ENCODE data around the gene PRND. TPM values are rescaled to one million over a fixed set of nuclear protein-coding genes. Genes with fewer than 3 reads are reported as not detected.

PRND gene
- polyA plus RNA-seq, 2 of the 4 experiments (the other 2 are of a cell fraction), result not detected

GRCh38 chr20:4740774-4741431 lies 19.2 kb downstream of the PRND start (continued):
- no peak for TF ChIP-seq ATOH8 (CRISPR knock-in tag; IDR thresholded peaks at IDR 0.05; ENCODE audit: low read depth)

DNA sequence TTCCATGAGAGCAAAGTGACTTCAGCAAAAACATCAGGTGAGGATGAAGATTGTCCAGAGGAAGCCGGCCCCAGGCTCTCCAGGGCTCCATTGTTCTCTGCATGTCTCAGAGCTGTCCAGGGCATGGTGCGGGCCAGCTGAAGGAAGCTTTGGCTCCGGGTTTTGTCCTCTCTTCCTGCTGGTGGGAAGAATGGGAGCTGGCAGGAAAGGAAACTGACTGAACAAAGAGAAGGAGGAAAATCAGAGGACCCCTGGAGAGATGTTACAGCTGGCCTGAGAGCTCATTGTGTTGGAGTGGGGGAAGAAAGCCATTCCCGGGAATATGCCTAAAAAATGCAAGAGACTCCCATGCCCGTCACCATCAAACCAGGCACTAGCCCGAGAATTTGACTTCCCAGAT lies 27.1 kb downstream of the PRND start:
- Histone ChIP-seq H3K27ac (no peak overlapping the region), H3K4me1 (no peaks in the 10 kb centered on the region), H3K4me3 (no peak overlapping the region), H3K4me2 (no peak overlapping the region), H3K9me3 (0 out of 3 replicates have a peak, but pooled peaks cover 9% of the 10 kb centered on the region)
- ATAC-seq (no peak), DNase-seq (ENCODE audit: low read depth in 1 of 2, low spot score in 1 of 2) (no peak), FAIRE-seq (no peak)
- ChIA-PET POLR2A (no interaction called here), CTCF (interaction anchor here (1.0 to 2.8 kb wide), 3 partner anchors 8 to 29 kb away, joined by 3 to 9 read pairs (median 8); no protein-coding TSS in a partner anchor)
- TF ChIP-seq JUNB (IDR thresholded peaks at IDR 0.05), result no peak
- 51% methylated on average over 6 of the region's 6 CpGs for WGBS (ENCODE audit: missing lambda C conversion rate)

DNA sequence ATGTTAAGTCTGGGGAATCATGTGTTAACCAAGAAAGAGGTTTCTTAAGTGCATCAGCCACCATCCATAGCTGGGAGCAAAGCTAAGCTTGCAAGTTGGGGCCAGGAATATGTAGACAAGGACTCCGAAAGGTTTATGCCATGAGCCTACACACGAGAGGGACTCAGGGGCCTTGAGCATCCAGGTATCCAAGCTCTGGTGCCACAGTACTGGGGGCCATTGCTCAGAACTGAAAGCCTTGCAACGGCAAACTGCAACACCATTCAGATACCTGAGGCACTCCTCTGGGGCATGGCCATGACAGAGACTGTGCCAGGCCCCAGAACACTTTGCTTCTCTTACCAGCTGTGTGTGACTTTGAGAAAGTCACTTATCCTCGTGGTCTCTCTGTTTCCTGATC lies 27.6 kb downstream of the PRND start:
- no peak for TF ChIP-seq CTCF (IDR thresholded peaks at IDR 0.05)
- no peak for TF ChIP-seq RARB (CRISPR knock-in tag; IDR thresholded peaks at IDR 0.05)
- TF ChIP-seq HOXB13 (CRISPR knock-in tag; IDR thresholded peaks at IDR 0.05; ENCODE audit: low read depth), result no peak
- TF ChIP-seq ATOH8 (CRISPR knock-in tag; IDR thresholded peaks at IDR 0.05; ENCODE audit: low read depth), result no peak
- no peak for TF ChIP-seq ZFP36 (IDR thresholded peaks at IDR 0.05; ENCODE audit: borderline replicate concordance, partially characterized antibody)
- TF ChIP-seq MAFK (IDR thresholded peaks at IDR 0.05; ENCODE audit: partially characterized antibody), result no peak
- TF ChIP-seq MYC (IDR thresholded peaks at IDR 0.05; ENCODE audit: borderline replicate concordance, low read length), result no peak
- no peak for TF ChIP-seq KDM5A (IDR thresholded peaks at IDR 0.05)
- no peak for TF ChIP-seq RFX5 (IDR thresholded peaks at IDR 0.05)
- TF ChIP-seq, protein P1, sequence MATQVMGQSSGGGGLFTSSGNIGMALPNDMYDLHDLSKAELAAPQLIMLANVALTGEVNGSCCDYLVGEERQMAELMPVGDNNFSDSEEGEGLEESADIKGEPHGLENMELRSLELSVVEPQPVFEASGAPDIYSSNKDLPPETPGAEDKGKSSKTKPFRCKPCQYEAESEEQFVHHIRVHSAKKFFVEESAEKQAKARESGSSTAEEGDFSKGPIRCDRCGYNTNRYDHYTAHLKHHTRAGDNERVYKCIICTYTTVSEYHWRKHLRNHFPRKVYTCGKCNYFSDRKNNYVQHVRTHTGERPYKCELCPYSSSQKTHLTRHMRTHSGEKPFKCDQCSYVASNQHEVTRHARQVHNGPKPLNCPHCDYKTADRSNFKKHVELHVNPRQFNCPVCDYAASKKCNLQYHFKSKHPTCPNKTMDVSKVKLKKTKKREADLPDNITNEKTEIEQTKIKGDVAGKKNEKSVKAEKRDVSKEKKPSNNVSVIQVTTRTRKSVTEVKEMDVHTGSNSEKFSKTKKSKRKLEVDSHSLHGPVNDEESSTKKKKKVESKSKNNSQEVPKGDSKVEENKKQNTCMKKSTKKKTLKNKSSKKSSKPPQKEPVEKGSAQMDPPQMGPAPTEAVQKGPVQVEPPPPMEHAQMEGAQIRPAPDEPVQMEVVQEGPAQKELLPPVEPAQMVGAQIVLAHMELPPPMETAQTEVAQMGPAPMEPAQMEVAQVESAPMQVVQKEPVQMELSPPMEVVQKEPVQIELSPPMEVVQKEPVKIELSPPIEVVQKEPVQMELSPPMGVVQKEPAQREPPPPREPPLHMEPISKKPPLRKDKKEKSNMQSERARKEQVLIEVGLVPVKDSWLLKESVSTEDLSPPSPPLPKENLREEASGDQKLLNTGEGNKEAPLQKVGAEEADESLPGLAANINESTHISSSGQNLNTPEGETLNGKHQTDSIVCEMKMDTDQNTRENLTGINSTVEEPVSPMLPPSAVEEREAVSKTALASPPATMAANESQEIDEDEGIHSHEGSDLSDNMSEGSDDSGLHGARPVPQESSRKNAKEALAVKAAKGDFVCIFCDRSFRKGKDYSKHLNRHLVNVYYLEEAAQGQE (IDR thresholded peaks at IDR 0.05), result no peak
- no peak for TF ChIP-seq CHD2 (IDR thresholded peaks at IDR 0.05; ENCODE audit: low read length, partially characterized antibody)
- no peak for TF ChIP-seq ZC3H11A (IDR thresholded peaks at IDR 0.05)
- TF ChIP-seq BCL3 (IDR thresholded peaks at IDR 0.05), result no peak
- TF ChIP-seq POLR2AphosphoS2 (conservative IDR thresholded peaks at IDR 0.05; ENCODE audit: low read length), result no peak
- no peak for TF ChIP-seq KDM1A (IDR thresholded peaks at IDR 0.05; ENCODE audit: low read depth)
- no peak for TF ChIP-seq TP53 (CRISPR knock-in tag; IDR thresholded peaks at IDR 0.05)
- no peak for TF ChIP-seq HMGXB4 (CRISPR knock-in tag; IDR thresholded peaks at IDR 0.05; ENCODE audit: borderline replicate concordance)
- no peak for TF ChIP-seq JUNB (IDR thresholded peaks at IDR 0.05)
- TF ChIP-seq CBX2 (IDR thresholded peaks at IDR 0.05; ENCODE audit: borderline replicate concordance, low read depth), result no peak
- ATAC-seq (no peak), FAIRE-seq (no peak), DNase-seq (ENCODE audit: low read depth in 1 of 2, low spot score in 1 of 2) (no peak)
- H3K9me3 ChIP-seq, result 0 out of 3 replicates have a peak, but pooled peaks cover 9% of the 10 kb centered on the region
- H3K27ac ChIP-seq, result no peak overlapping the region
- ChIA-PET CTCF (interaction anchor here (0.6 to 2.8 kb wide), 4 partner anchors 9 to 351 kb away, joined by 3 to 9 read pairs (median 6); no protein-coding TSS in a partner anchor), POLR2A (no interaction called here)
- H3K4me3 ChIP-seq, result no peak overlapping the region
- WGBS (ENCODE audit: missing lambda C conversion rate), result 26% methylated on average over 4 of the region's 4 CpGs
- no peaks in the 10 kb centered on the region for H3K4me1 ChIP-seq
- H3K4me2 ChIP-seq, result no peak overlapping the region

All from A549 (cell line).